NCI-H2196 treated with DMSO at 0.1 percent for 48 hours (cell line): Measurements from ENCODE around the gene DUSP12.
"Not testable (repeated sequence)": the region's sequence is repeated elsewhere in the genome, so short reads cannot be mapped to it uniquely, and the experiment has no call there.

Experiments used
- DNase-seq: peaks from one replicate; lab custom pipeline; 2025; ENCODE audit not compliant: unreplicated experiment; lab: John Stamatoyannopoulos, UW

Gene DUSP12

GRCh38 chr1:161768986-161769672 lies 19.5 kb downstream of the DUSP12 start:
- DNase-seq, result no peak

GRCh38 chr1:161769673-161770045 lies 20.1 kb downstream of the DUSP12 start:
- not testable (repeated sequence) for DNase-seq

- DNase-seq, result no peak
Observed at GRCh38 chr1:161770250-161770649, 20.7 kb downstream of the DUSP12 start.

- DNase-seq, result no peak
Observed at GRCh38 chr1:161771161-161771560, 21.6 kb downstream of the DUSP12 start.

GRCh38 chr1:161771973-161772372 lies 22.4 kb downstream of the DUSP12 start:
- DNase-seq, result no peak

GRCh38 chr1:161772397-161772796 lies 22.8 kb downstream of the DUSP12 start:
- DNase-seq, result no peak

GRCh38 chr1:161773791-161774190 lies 24.2 kb downstream of the DUSP12 start:
- DNase-seq, result no peak

- DNase-seq, result no peak
Observed at GRCh38 chr1:161777261-161777660, 27.7 kb downstream of the DUSP12 start.

GRCh38 chr1:161778522-161778921 lies 28.9 kb downstream of the DUSP12 start:
- no peak for DNase-seq

- DNase-seq, result no peak
Observed at GRCh38 chr1:161779393-161779792, 29.8 kb downstream of the DUSP12 start.

- DNase-seq, result no peak
Observed at GRCh38 chr1:161781995-161782394, 32.4 kb downstream of the DUSP12 start.

- no peak for DNase-seq
Observed at GRCh38 chr1:161782886-161783285, 33.3 kb downstream of the DUSP12 start.

- no peak for DNase-seq
Observed at GRCh38 chr1:161784968-161785367, 35.4 kb downstream of the DUSP12 start.

- DNase-seq, result no peak
Observed at GRCh38 chr1:161787355-161787754, 37.8 kb downstream of the DUSP12 start.

GRCh38 chr1:161790587-161791317 lies 41.2 kb downstream of the DUSP12 start:
- no peak for DNase-seq

GRCh38 chr1:161791904-161792655 lies 42.5 kb downstream of the DUSP12 start:
- DNase-seq, result no peak

GRCh38 chr1:161792740-161793139 lies 43.2 kb downstream of the DUSP12 start:
- peak; percentile 42 for DNase-seq

- DNase-seq, result no peak
Observed at GRCh38 chr1:161799792-161800191, 50.2 kb downstream of the DUSP12 start.

GRCh38 chr1:161801955-161802354 lies 52.4 kb downstream of the DUSP12 start:
- no peak for DNase-seq

GRCh38 chr1:161803181-161803580 lies 53.6 kb downstream of the DUSP12 start:
- no peak for DNase-seq

GRCh38 chr1:161805399-161806197 lies 56.0 kb downstream of the DUSP12 start:
- no peak for DNase-seq
